22Rv1 (cell line): ENCODE data around the gene CD59.
"Not testable (repeated sequence)": the region's sequence is repeated elsewhere in the genome, so short reads cannot be mapped to it uniquely, and the experiment has no call there.

Experiments
- H3K27ac ChIP-seq: fragments of 450-650 bp; 2 replicates; pipeline ENCODE4 v1.5.1; 2017
- ZFX ChIP-seq: fragments of 450-650 bp; IDR thresholded peaks from 2 replicates; pipeline ENCODE4 v1.6.1; 2017; ENCODE audit warnings: antibody characterized with exemption, borderline replicate concordance
- TF ChIP-seq, protein P1 (sequence below): fragments of 450-650 bp; IDR thresholded peaks from 2 replicates; pipeline ENCODE4 v1.5.1; 2017; ENCODE audit warnings: mild to moderate bottlenecking

CD59 gene

DNA sequence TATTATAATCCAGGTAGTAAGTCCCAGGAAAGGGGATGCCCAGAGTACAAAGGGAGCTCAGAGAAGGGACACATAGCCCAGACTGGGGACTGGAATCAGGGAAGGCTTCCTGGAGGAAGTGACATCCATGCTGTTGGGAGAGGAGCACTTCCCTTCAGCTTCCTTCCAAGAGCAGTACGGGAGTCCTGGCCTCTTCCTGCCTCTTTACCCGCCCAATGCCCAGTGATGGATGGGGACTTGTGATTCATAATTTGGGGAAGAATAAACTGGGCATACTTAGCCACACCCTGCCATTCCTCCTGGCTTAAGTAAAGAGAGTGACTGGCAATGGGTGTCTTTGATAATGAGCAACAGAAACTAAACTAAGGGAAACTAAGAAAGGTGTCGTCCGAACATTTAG lies 47.1 kb downstream of the CD59 start:
- TF ChIP-seq ZFX: no peak
- TF ChIP-seq, protein P1, sequence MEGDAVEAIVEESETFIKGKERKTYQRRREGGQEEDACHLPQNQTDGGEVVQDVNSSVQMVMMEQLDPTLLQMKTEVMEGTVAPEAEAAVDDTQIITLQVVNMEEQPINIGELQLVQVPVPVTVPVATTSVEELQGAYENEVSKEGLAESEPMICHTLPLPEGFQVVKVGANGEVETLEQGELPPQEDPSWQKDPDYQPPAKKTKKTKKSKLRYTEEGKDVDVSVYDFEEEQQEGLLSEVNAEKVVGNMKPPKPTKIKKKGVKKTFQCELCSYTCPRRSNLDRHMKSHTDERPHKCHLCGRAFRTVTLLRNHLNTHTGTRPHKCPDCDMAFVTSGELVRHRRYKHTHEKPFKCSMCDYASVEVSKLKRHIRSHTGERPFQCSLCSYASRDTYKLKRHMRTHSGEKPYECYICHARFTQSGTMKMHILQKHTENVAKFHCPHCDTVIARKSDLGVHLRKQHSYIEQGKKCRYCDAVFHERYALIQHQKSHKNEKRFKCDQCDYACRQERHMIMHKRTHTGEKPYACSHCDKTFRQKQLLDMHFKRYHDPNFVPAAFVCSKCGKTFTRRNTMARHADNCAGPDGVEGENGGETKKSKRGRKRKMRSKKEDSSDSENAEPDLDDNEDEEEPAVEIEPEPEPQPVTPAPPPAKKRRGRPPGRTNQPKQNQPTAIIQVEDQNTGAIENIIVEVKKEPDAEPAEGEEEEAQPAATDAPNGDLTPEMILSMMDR: no peak
- H3K27ac ChIP-seq: no peak overlapping the region

DNA sequence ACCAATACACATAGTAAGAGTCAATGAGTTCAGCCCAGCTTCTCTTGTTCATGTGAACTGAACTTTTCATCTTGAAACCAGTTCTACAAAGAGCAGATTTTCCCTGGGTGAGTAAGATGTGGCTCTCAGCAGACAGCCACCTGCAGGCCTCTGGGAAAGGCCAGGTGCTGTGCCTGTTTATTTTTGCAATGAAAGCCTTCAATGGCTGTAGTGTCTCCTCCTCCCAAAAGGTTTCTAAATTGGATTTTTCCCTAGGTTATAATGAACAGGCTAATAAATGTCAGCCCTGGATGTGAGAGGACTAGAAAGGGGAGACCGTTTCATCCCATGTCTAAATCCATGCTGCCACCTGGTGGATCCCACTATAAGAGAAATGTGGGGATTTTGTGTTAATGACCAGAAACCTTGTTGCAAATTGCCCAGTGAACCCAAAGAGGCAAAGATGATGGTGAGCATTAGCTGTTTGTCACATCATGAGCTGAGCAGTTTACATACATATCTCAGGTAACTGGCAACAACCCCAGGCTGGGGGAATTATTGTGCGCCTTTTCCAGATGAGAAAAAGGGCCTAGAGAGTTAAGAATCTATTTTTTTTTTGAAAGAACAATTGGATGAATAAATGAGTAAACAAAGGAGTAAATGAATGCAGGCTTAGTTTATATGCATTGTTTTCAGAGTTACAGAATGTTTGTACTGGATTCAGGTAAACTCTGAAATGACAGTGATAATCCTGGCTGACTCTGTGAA lies 48.3 kb downstream of the CD59 start:
- TF ChIP-seq ZFX: no peak
- TF ChIP-seq, protein P1: peak; percentile 65
- H3K27ac ChIP-seq: no peak overlapping the region

DNA sequence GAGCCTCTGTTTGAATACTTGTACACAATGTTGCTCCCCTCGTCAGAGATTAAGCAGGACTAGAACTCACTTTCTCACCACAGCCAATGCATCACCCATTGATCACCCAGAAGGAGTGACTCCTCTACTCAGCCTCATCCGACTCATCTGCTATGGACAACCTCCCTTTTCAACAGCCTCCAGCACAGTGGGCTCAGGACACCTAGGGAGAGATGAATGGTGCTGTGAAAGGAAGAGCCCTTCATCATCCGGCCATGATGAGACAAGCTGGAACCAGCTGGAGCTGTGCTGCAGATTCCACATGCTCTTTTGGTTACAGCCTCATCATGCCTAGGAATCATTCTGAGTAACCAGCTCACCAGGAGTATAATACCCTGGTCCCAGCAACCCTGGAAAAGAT lies 51.1 kb downstream of the CD59 start:
- TF ChIP-seq ZFX: no peak
- TF ChIP-seq, protein P1: no peak
- H3K27ac ChIP-seq: no peak overlapping the region

DNA sequence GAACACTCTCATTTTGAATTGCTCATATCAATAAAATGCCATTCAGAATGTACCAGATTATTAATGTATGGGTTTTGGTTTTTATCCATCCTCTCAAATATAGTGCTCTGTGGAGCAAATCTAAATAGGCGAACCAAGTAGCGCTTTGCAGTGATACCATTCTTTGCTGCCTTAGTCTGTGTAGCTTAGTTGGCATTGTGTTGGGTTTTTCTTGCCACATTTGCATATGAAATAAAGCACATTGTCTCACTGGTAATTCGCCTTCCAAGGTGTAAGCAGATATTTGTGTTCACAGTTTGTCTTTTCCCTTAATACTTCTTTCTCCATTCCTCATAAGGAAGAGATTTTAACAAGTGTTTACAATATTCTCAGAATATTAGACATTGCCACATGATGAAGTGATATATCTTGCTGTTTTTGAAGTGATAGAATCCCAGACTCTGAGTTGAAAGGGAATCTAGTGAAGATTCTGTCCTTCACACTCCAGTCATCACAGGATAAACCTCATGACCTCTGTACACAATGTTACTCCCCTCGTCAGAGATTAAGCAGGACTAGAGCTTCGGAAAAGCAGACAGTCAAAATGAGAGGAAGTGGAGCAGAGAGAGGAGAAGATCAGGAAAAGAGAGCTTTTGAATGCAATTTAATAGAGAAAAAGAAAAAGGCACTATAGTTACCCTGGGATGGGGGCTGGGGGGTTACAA lies 52.1 kb downstream of the CD59 start:
- H3K27ac ChIP-seq: no peak overlapping the region
- no peak for TF ChIP-seq ZFX
- TF ChIP-seq, protein P1: no peak

DNA sequence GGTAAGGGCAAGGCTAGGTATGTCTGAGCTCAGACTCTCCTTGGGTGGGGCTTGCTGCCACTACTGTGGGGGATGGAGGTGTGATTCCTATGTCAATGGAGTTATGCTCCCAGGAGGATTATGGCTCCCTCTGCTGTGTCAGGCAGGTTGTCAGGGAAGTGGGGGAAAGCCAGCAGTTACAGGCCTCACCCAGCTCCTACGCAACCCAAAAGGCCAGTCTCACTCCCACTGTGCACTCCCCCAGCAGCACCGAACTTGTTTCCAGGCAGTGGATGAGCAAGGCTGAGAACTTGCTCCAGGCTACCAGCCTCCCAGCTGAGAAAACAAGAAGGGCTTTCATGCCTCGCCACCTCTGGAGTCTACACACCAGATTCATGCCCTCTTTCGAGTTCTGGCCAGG lies 53.8 kb downstream of the CD59 start:
- no peak overlapping the region for H3K27ac ChIP-seq
- TF ChIP-seq ZFX: no peak
- TF ChIP-seq, protein P1: no peak

DNA sequence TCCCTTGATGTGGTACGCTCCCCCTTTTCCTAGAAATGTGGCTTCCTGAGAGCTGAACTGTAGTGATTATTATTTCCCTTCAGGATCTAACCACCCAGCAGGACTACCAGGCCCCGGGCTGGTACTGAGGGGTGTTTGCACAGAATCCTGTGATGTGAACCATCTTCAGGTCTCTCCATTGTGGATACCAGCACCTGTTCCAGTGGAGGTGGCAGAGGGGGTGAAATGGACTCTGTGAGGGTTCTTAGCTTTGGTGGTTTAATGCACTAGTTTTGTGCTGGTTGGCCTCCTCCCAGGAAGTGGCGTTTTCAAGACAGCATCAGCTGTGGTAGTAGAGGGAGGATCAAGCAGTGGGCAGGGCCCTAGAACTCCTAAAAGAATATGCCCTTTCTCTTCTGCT lies 54.2 kb downstream of the CD59 start:
- TF ChIP-seq, protein P1: no peak
- no peak for TF ChIP-seq ZFX
- no peak overlapping the region for H3K27ac ChIP-seq

DNA sequence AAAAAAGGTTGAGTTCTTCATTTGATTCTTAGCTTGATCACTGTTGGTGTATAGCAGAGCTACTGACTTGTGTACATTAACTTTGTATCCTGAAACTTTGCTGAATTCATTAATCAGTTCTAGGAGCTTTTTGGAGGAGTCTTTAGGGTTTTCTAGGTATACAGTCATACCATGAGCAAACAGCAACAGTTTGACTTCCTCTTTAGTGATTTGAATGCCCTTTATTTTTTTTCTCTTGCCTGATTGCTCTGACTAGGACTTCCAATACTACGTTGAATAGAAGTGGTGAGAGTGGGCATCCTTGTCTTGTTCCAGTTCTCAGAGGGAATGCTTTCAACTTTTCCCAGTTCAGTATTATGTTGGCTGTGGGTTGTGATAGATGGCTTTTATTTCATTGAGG lies 57.6 kb downstream of the CD59 start:
- not testable (repeated sequence) for H3K27ac ChIP-seq
